GM23338 (cell line): ENCODE data around the gene NLRP5. TPM values are rescaled to one million over a fixed set of nuclear protein-coding genes. Genes with fewer than 3 reads are reported as not detected.

Experiments
- ATAC-seq: fragments of 200-7000 bp; cut with Tn5 transposase; 3 replicates; pipeline ENCODE4 v1.9.1; 2020
- DNase-seq: peaks from one replicate; pipeline ENCODE4 v3.0.0-alpha.2; 2015; ENCODE audit warnings: low spot score
- H2AFZ ChIP-seq: fragments of 200-600 bp; sonication (generic); 2 replicates; pipeline ENCODE4 v1.8.0; 2016; ENCODE audit warnings: antibody characterized with exemption, mild to moderate bottlenecking, moderate library complexity
- H3F3A ChIP-seq: fragments of 200-600 bp; sonication (generic); replicated peaks from 2 replicates; pipeline ENCODE4 v1.8.0; 2017; ENCODE audit warnings: antibody characterized with exemption, mixed run types, low read depth
- H3K27ac ChIP-seq: fragments of 200-600 bp; sonication (generic); 2 replicates; pipeline ENCODE4 v1.6.1; 2016; ENCODE audit warnings: low read depth
- H3K27me3 ChIP-seq: fragments of 200-600 bp; sonication (generic); 2 replicates; pipeline ENCODE4 v1.8.0; 2016; ENCODE audit warnings: mild to moderate bottlenecking, mixed run types, moderate library complexity; ENCODE audit not compliant: insufficient read depth
- H3K36me3 ChIP-seq: fragments of 200-600 bp; sonication (generic); 2 replicates; pipeline ENCODE4 v1.8.0; 2016; ENCODE audit warnings: mild to moderate bottlenecking; ENCODE audit not compliant: insufficient read depth
- H3K4me1 ChIP-seq: fragments of 200-600 bp; sonication (generic); 2 replicates; pipeline ENCODE4 v1.8.0; 2016; ENCODE audit warnings: mild to moderate bottlenecking, moderate library complexity; ENCODE audit not compliant: insufficient read depth
- H3K4me2 ChIP-seq: fragments of 200-600 bp; sonication (generic); 2 replicates; pipeline ENCODE4 v1.7.1; 2017; ENCODE audit warnings: mixed run types
- H3K4me3 ChIP-seq: fragments of 200-600 bp; sonication (generic); 2 replicates; pipeline ENCODE4 v1.6.1; 2016; ENCODE audit warnings: mixed run types
- H3K79me2 ChIP-seq: fragments of 200-600 bp; sonication (generic); replicated peaks from 2 replicates; pipeline ENCODE4 v1.8.0; 2017; ENCODE audit warnings: mild to moderate bottlenecking; ENCODE audit not compliant: insufficient read depth
- H3K9me2 ChIP-seq: fragments of 200-600 bp; sonication (generic); 2 replicates; pipeline ENCODE4 v1.8.0; 2017; ENCODE audit not compliant: insufficient read depth
- H4K20me1 ChIP-seq: fragments of 200-600 bp; sonication (generic); replicated peaks from 2 replicates; pipeline ENCODE4 v1.8.0; 2017; ENCODE audit warnings: mild to moderate bottlenecking; ENCODE audit not compliant: insufficient read depth
- H3K27ac Mint-ChIP-seq: 2 replicates; pipeline ENCODE4 v1.8.0; 2020; ENCODE audit warnings: inconsistent platforms, mild to moderate bottlenecking, moderate library complexity, mixed read lengths
- H3K27me3 Mint-ChIP-seq: 3 replicates; pipeline ENCODE4 v1.8.0; 2022; ENCODE audit warnings: low read depth, mild to moderate bottlenecking, moderate library complexity, mixed read lengths, inconsistent platforms; ENCODE audit not compliant: insufficient read depth, poor library complexity
- H3K36me3 Mint-ChIP-seq: 3 replicates; pipeline ENCODE4 v1.8.0; 2021; ENCODE audit warnings: low read depth, mild to moderate bottlenecking, inconsistent platforms, moderate library complexity, mixed read lengths
- H3K4me1 Mint-ChIP-seq: 3 replicates; pipeline ENCODE4 v1.8.0; 2020; ENCODE audit warnings: mild to moderate bottlenecking, inconsistent platforms, mixed read lengths
- H3K4me3 Mint-ChIP-seq: 3 replicates; pipeline ENCODE4 v1.8.0; 2021; ENCODE audit warnings: moderate library complexity, mild to moderate bottlenecking, inconsistent platforms, mixed read lengths
- H3K9me3 Mint-ChIP-seq: 3 replicates; pipeline ENCODE4 v1.8.0; 2020; ENCODE audit warnings: moderate library complexity, mild to moderate bottlenecking, inconsistent platforms, mixed read lengths
- CREB1 ChIP-seq: fragments of 250-450 bp; sonication (Bioruptor Pico); IDR thresholded peaks from 2 replicates; pipeline ENCODE4 v1.5.0; 2020; ENCODE audit warnings: low read depth, mild to moderate bottlenecking, moderate library complexity
- EZH2 ChIP-seq: fragments of 200-600 bp; sonication (generic); IDR thresholded peaks from one replicate; pipeline ENCODE4 v1.8.0; 2017; ENCODE audit warnings: antibody characterized with exemption, mild to moderate bottlenecking, low read depth; ENCODE audit not compliant: unreplicated experiment
- EZH2phosphoT487 ChIP-seq: fragments of 200-600 bp; sonication (generic); IDR thresholded peaks from one replicate; pipeline ENCODE4 v1.8.1; 2018; ENCODE audit warnings: antibody characterized with exemption; ENCODE audit not compliant: unreplicated experiment
- JUNB ChIP-seq: IDR thresholded peaks from one replicate; pipeline ENCODE4 v1.6.1; 2016; ENCODE audit warnings: antibody characterized with exemption; ENCODE audit not compliant: unreplicated experiment
- NANOG ChIP-seq: IDR thresholded peaks from 2 replicates; pipeline ENCODE4 v1.6.1; 2016; ENCODE audit warnings: antibody characterized with exemption, borderline replicate concordance
- POLR2AphosphoS5 ChIP-seq: IDR thresholded peaks from 2 replicates; pipeline ENCODE4 v1.6.1; 2016; ENCODE audit warnings: antibody characterized with exemption, low read depth
- STAT1 ChIP-seq: IDR thresholded peaks from one replicate; pipeline ENCODE4 v1.6.1; 2016; ENCODE audit warnings: antibody characterized with exemption; ENCODE audit not compliant: unreplicated experiment
- ZNF114 ChIP-seq: fragments of 250-450 bp; sonication (Bioruptor Pico); IDR thresholded peaks from 2 replicates; pipeline ENCODE4 v1.5.0; 2020; ENCODE audit warnings: mild to moderate bottlenecking, moderate library complexity
- ZNF331 ChIP-seq: fragments of 250-450 bp; sonication (Bioruptor Pico); IDR thresholded peaks from 2 replicates; pipeline ENCODE4 v1.5.0; 2020; ENCODE audit warnings: low read depth, mild to moderate bottlenecking, moderate library complexity
- polyA plus RNA-seq: library from polyadenylated mRNA; unstranded; fragments of >200 nt; fragmentation: Nextera tagmentation; extraction: Ambion mirVana; gene quantifications from 2 replicates; pipeline ENCODE4 v1.2.1, GENCODE V29; 2016
- total RNA-seq: library from RNA; depleted of rRNA; stranded (reverse); fragments of >200 nt; shearing (Covaris generic); gene quantifications from 2 replicates; pipeline ENCODE4 v1.2.3, GENCODE V29; 2014
- TF ChIP-seq, protein P1 (sequence below): IDR thresholded peaks from 2 replicates; pipeline ENCODE4 v1.6.1; 2016; ENCODE audit warnings: antibody characterized with exemption
- TF ChIP-seq, protein P2 (sequence below): IDR thresholded peaks from one replicate; pipeline ENCODE4 v1.6.1; 2018; ENCODE audit warnings: antibody characterized with exemption; ENCODE audit not compliant: unreplicated experiment
- TF ChIP-seq, protein P3 (sequence below), 2 experiments: fragments of 200-600 bp in 1 of 2; sonication (generic) in 1 of 2; conservative IDR thresholded peaks; 2 replicates each; pipeline versions ENCODE4 v1.5.1 to v1.6.1; 2016 to 2017; ENCODE audit warnings: antibody characterized with exemption in 2 of 2, low read depth in 2 of 2, mild to moderate bottlenecking in 2 of 2, moderate library complexity in 1 of 2

The NLRP5 gene
- total and polyA plus RNA-seq, 2 experiments from 2014 or later = not detected

DNA sequence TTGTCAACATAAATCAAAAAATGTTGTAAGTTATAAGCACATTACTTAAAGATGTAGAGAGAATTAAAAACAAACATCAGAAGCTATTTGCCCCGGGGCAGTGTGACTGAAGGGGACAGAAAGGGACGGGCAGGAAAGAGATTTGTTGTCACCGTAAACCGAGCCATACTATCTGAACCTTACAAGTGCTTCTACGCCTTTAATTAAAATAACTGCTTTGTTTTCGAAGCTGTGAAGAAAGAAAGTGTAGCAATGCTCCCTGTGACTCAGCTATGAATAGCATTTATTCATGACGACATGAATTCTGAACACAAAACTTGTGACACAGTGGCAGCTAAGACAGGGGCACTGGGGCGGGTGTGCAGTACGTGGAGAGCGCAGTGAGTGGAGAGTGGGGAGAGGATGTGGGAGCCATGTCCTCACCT lies 104.5 kb downstream of the NLRP5 start (continued):
- TF ChIP-seq EZH2phosphoT487 (no peak), ZNF331 (CRISPR knock-in tag) (no peak), EZH2 (no peak), STAT1 (no peak), JUNB (no peak)
- TF ChIP-seq, protein P1, sequence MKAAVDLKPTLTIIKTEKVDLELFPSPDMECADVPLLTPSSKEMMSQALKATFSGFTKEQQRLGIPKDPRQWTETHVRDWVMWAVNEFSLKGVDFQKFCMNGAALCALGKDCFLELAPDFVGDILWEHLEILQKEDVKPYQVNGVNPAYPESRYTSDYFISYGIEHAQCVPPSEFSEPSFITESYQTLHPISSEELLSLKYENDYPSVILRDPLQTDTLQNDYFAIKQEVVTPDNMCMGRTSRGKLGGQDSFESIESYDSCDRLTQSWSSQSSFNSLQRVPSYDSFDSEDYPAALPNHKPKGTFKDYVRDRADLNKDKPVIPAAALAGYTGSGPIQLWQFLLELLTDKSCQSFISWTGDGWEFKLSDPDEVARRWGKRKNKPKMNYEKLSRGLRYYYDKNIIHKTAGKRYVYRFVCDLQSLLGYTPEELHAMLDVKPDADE = no peak

- peaks cover 67% of the 10 kb centered on the region for H3K79me2 ChIP-seq
- Mint-ChIP-seq H3K4me3 (no peak overlapping the region), H3K9me3 (peaks cover 6% of the 10 kb centered on the region), H3K36me3 (peaks cover 56% of the 10 kb centered on the region), H3K27ac (peak overlapping the region; percentile 87), H3K4me1 (peaks cover 28% of the 10 kb centered on the region), H3K27me3 (peaks cover 12% of the 10 kb centered on the region)
- peak overlapping the region; percentile 70; the same call in 1 of the 2 replicates for H3K27ac ChIP-seq
- H3K27me3 ChIP-seq = no peaks in the 10 kb centered on the region
- DNase-seq (no peak), ATAC-seq (no peak)
- H3K4me2 ChIP-seq = no peak overlapping the region
- peaks cover 22% of the 10 kb centered on the region for H4K20me1 ChIP-seq
- no peaks in the 10 kb centered on the region for H3K36me3 ChIP-seq
- H3K4me3 ChIP-seq = no peak overlapping the region
- no peaks in the 10 kb centered on the region for H3F3A ChIP-seq
- no peak overlapping the region for H2AFZ ChIP-seq
- H3K4me1 ChIP-seq = peaks cover 6% of the 10 kb centered on the region; the same call in 1 of the 2 replicates
- H3K9me2 ChIP-seq = no peaks in the 10 kb centered on the region
- TF ChIP-seq, protein P1 = no peak
- TF ChIP-seq ZNF114 = no peak
- TF ChIP-seq, protein P2, sequence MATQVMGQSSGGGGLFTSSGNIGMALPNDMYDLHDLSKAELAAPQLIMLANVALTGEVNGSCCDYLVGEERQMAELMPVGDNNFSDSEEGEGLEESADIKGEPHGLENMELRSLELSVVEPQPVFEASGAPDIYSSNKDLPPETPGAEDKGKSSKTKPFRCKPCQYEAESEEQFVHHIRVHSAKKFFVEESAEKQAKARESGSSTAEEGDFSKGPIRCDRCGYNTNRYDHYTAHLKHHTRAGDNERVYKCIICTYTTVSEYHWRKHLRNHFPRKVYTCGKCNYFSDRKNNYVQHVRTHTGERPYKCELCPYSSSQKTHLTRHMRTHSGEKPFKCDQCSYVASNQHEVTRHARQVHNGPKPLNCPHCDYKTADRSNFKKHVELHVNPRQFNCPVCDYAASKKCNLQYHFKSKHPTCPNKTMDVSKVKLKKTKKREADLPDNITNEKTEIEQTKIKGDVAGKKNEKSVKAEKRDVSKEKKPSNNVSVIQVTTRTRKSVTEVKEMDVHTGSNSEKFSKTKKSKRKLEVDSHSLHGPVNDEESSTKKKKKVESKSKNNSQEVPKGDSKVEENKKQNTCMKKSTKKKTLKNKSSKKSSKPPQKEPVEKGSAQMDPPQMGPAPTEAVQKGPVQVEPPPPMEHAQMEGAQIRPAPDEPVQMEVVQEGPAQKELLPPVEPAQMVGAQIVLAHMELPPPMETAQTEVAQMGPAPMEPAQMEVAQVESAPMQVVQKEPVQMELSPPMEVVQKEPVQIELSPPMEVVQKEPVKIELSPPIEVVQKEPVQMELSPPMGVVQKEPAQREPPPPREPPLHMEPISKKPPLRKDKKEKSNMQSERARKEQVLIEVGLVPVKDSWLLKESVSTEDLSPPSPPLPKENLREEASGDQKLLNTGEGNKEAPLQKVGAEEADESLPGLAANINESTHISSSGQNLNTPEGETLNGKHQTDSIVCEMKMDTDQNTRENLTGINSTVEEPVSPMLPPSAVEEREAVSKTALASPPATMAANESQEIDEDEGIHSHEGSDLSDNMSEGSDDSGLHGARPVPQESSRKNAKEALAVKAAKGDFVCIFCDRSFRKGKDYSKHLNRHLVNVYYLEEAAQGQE = no peak
- TF ChIP-seq CREB1 (CRISPR knock-in tag) = no peak
- no peak for TF ChIP-seq POLR2AphosphoS5
- TF ChIP-seq NANOG = no peak
- TF ChIP-seq, protein P3, sequence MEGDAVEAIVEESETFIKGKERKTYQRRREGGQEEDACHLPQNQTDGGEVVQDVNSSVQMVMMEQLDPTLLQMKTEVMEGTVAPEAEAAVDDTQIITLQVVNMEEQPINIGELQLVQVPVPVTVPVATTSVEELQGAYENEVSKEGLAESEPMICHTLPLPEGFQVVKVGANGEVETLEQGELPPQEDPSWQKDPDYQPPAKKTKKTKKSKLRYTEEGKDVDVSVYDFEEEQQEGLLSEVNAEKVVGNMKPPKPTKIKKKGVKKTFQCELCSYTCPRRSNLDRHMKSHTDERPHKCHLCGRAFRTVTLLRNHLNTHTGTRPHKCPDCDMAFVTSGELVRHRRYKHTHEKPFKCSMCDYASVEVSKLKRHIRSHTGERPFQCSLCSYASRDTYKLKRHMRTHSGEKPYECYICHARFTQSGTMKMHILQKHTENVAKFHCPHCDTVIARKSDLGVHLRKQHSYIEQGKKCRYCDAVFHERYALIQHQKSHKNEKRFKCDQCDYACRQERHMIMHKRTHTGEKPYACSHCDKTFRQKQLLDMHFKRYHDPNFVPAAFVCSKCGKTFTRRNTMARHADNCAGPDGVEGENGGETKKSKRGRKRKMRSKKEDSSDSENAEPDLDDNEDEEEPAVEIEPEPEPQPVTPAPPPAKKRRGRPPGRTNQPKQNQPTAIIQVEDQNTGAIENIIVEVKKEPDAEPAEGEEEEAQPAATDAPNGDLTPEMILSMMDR (conservative IDR thresholded peaks at IDR 0.05; ENCODE audit: low read depth in 2 of 2) = no peak
- no peak for TF ChIP-seq JUNB
- TF ChIP-seq STAT1 = no peak
- TF ChIP-seq EZH2phosphoT487 = no peak
- no peak for TF ChIP-seq EZH2
- no peak for TF ChIP-seq ZNF331 (CRISPR knock-in tag)
Measured at GRCh38 chr19:56091751-56092546, 105.4 kb downstream of the NLRP5 start.
